Endometrium (tissue), 2 donors: ENCODE measurements around the gene YPEL3.

Source experiments
- FAIRE-seq: peaks from 2 replicates; lab custom pipeline; 2012; peaks lifted over from hg19 to GRCh38; lab: Jason Lieb, UNC
- donor health status: control.
- donor health status: control.

Gene YPEL3

GRCh38 chr16:30090610-30091331 lies 5.2 kb downstream of the YPEL3 start:
- FAIRE-seq, result no peak

GRCh38 chr16:30088832-30089624 lies 7.0 kb downstream of the YPEL3 start:
- FAIRE-seq, result no peak

- no peak for FAIRE-seq
Observed at GRCh38 chr16:30088237-30088831, 7.7 kb downstream of the YPEL3 start.

- no peak for FAIRE-seq
Observed at GRCh38 chr16:30087181-30087898, 8.7 kb downstream of the YPEL3 start.

- no peak for FAIRE-seq
Observed at GRCh38 chr16:30086291-30087140, 9.5 kb downstream of the YPEL3 start.

GRCh38 chr16:30085820-30086219 lies 10.2 kb downstream of the YPEL3 start:
- no peak for FAIRE-seq

- no peak for FAIRE-seq
Observed at GRCh38 chr16:30085247-30085646, 10.8 kb downstream of the YPEL3 start.

- no peak for FAIRE-seq
Observed at GRCh38 chr16:30084816-30085159, 11.2 kb downstream of the YPEL3 start.

- FAIRE-seq, result no peak
Observed at GRCh38 chr16:30084096-30084815, 11.8 kb downstream of the YPEL3 start.

GRCh38 chr16:30083216-30084055 lies 12.6 kb downstream of the YPEL3 start:
- no peak for FAIRE-seq

GRCh38 chr16:30082545-30083090 lies 13.4 kb downstream of the YPEL3 start:
- no peak for FAIRE-seq

- no peak for FAIRE-seq
Observed at GRCh38 chr16:30079480-30079879, 16.5 kb downstream of the YPEL3 start.

GRCh38 chr16:30078744-30079143 lies 17.3 kb downstream of the YPEL3 start:
- no peak for FAIRE-seq

- FAIRE-seq, result no peak
Observed at GRCh38 chr16:30077656-30078055, 18.4 kb downstream of the YPEL3 start.

- no peak for FAIRE-seq
Observed at GRCh38 chr16:30076276-30076791, 19.7 kb downstream of the YPEL3 start.

GRCh38 chr16:30075503-30076275 lies 20.3 kb downstream of the YPEL3 start, which contains the start of gene PPP4C:
TSS of gene PPP4C (plus strand) at chr16:30075994. CDS start at chr16:30076378, 384 bp downstream.
- no peak for FAIRE-seq

- no peak for FAIRE-seq
Observed at GRCh38 chr16:30070490-30070889, 25.5 kb downstream of the YPEL3 start.

GRCh38 chr16:30069611-30070462 lies 26.2 kb downstream of the YPEL3 start:
- no peak for FAIRE-seq
